ENCODE results near the gene UBR3.

DNA sequence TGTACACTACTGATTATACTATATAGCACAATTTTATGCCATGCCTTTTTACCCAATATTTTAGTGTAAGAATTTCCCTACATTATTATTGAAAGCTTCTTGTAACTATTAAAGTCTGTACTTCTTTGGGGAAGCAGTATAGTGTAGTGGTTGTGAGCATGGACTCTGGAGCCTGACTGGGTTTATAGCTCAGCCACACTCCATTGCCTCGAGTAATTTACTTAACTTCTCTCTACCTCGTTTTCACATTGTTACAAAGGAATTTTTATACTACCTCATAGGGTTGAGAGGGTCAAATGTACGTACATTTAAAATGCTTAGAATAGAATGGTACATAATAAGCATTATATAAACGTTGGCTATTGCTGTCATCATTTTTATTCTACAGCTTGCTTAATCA lies 139.2 kb downstream of the UBR3 start:
- no peak for TF ChIP-seq GATA2 (IDR thresholded peaks at IDR 0.05; ENCODE audit: low read depth, low read length)
- no peak for TF ChIP-seq GATA3 (IDR thresholded peaks at IDR 0.05; ENCODE audit: low read depth, low read length)

Measured in SH-SY5Y (cell line).